Effector memory CD8-positive, alpha-beta T cell (primary cell): Measurements from ENCODE around the gene SEC61G.
A peak's percentile ranks its signal among the peaks of the same experiment; 100 is the strongest.

Source experiments
- ATAC-seq: fragments of 150-1000 bp; cut with Tn5 transposase; replicated peaks from 2 replicates; pipeline ENCODE4 v1.10.0; 2021; ENCODE audit warnings: mild to moderate bottlenecking, moderate library complexity
- DNase-seq, 3 experiments: peaks; one replicate each; pipeline ENCODE4 v3.0.0; 2021
- H3K27ac Mint-ChIP-seq, 2 donors: one replicate each; pipeline ENCODE4 v1.8.0; 2022; ENCODE audit warnings: mild to moderate bottlenecking in 2 of 2, mixed read lengths in 2 of 2, moderate library complexity in 2 of 2
- H3K27me3 Mint-ChIP-seq, 2 donors: one replicate each; pipeline ENCODE4 v1.8.0; 2022; ENCODE audit warnings: mixed read lengths in 2 of 2
- H3K36me3 Mint-ChIP-seq: one replicate; pipeline ENCODE4 v1.8.0; 2022; ENCODE audit warnings: mild to moderate bottlenecking, moderate library complexity, mixed read lengths; ENCODE audit not compliant: insufficient read depth
- H3K4me1 Mint-ChIP-seq, 2 donors: one replicate each; pipeline ENCODE4 v1.8.0; 2022; ENCODE audit warnings: low read depth in 2 of 2, mixed read lengths in 2 of 2
- H3K4me3 Mint-ChIP-seq, 2 donors: one replicate each; pipeline ENCODE4 v1.8.0; 2022; ENCODE audit warnings: mild to moderate bottlenecking in 2 of 2, mixed read lengths in 2 of 2, moderate library complexity in 2 of 2
- H3K9me3 Mint-ChIP-seq, 2 donors: one replicate each; pipeline ENCODE4 v1.8.0; 2022; ENCODE audit warnings: mixed read lengths in 2 of 2
- total RNA-seq, 9 experiments: gene quantifications; one replicate each; lab custom pipeline; 2026; lab: John Stamatoyannopoulos, UW

The SEC61G gene
- 17.9 to 94.1 (median 33.8) reads per million in 9 experiments for total RNA-seq

GRCh38 chr7:54758702-54759592 lies at the start of gene SEC61G:
SEC61G (minus strand) TSS chr7:54759211; CDS start chr7:54757588, 1,623 bp downstream.
- DNase-seq (peak; percentile 94 to 95 (median 94)), ATAC-seq (peak; percentile 97)
- Mint-ChIP-seq H3K27me3 (peaks cover 0 to 5% of the 10 kb centered on the region in 2 donors), H3K36me3 (peaks cover 18% of the 10 kb centered on the region), H3K4me3 (peak within 1 kb of the TSS; percentile 92 to 97), H3K4me1 (peaks cover 20 to 32% of the 10 kb centered on the region in 2 donors), H3K9me3 (no peaks in the 10 kb centered on the region), H3K27ac (peak within 1 kb of the TSS; percentile 91 to 96)

- DNase-seq, result no peak
- ATAC-seq, result no peak
Observed at GRCh38 chr7:54802841-54803240, 43.8 kb upstream of the SEC61G start.

GRCh38 chr7:54802114-54802513 lies 43.1 kb upstream of the SEC61G start:
- H3K36me3 Mint-ChIP-seq, result no peaks in the 10 kb centered on the region
- no peak overlapping the region for H3K27ac Mint-ChIP-seq
- H3K9me3 Mint-ChIP-seq, result no peaks in the 10 kb centered on the region
- H3K4me1 Mint-ChIP-seq, result no peaks in the 10 kb centered on the region
- no peak for DNase-seq
- H3K4me3 Mint-ChIP-seq, result no peak overlapping the region
- no peak for ATAC-seq
- peaks cover 34 to 51% of the 10 kb centered on the region in 2 donors for H3K27me3 Mint-ChIP-seq

More at GRCh38 chr7:54802841-54803240, 43.8 kb upstream of the SEC61G start:
- Mint-ChIP-seq H3K4me3 (no peak overlapping the region), H3K27me3 (peaks cover 39 to 51% of the 10 kb centered on the region in 2 donors), H3K27ac (no peak overlapping the region), H3K4me1 (no peaks in the 10 kb centered on the region), H3K36me3 (no peaks in the 10 kb centered on the region), H3K9me3 (no peaks in the 10 kb centered on the region)

GRCh38 chr7:54799792-54800191 lies 40.8 kb upstream of the SEC61G start:
- peaks cover 25 to 30% of the 10 kb centered on the region in 2 donors for H3K27me3 Mint-ChIP-seq
- ATAC-seq (no peak), DNase-seq (no peak)
- no peaks in the 10 kb centered on the region for H3K4me1 Mint-ChIP-seq
- H3K4me3 Mint-ChIP-seq, result no peak overlapping the region
- H3K9me3 Mint-ChIP-seq, result no peaks in the 10 kb centered on the region
- no peaks in the 10 kb centered on the region for H3K36me3 Mint-ChIP-seq
- H3K27ac Mint-ChIP-seq, result no peak overlapping the region

- Mint-ChIP-seq H3K27me3 (peaks cover 24 to 40% of the 10 kb centered on the region in 2 donors), H3K27ac (no peak overlapping the region), H3K4me3 (no peak overlapping the region), H3K4me1 (no peaks in the 10 kb centered on the region), H3K9me3 (no peaks in the 10 kb centered on the region), H3K36me3 (no peaks in the 10 kb centered on the region)
- DNase-seq (no peak), ATAC-seq (no peak)
Observed at GRCh38 chr7:54798530-54798929, 39.5 kb upstream of the SEC61G start.

- ATAC-seq, result no peak
- Mint-ChIP-seq H3K36me3 (no peaks in the 10 kb centered on the region), H3K27me3 (peaks cover 24 to 50% of the 10 kb centered on the region in 2 donors), H3K4me1 (no peaks in the 10 kb centered on the region), H3K27ac (no peak overlapping the region), H3K4me3 (no peak overlapping the region), H3K9me3 (no peaks in the 10 kb centered on the region)
- DNase-seq, result no peak
Observed at GRCh38 chr7:54796853-54797252, 37.8 kb upstream of the SEC61G start.

- Mint-ChIP-seq H3K27ac (no peak overlapping the region), H3K4me3 (no peak overlapping the region), H3K4me1 (peaks cover 0 to under 1% of the 10 kb centered on the region in 2 donors), H3K9me3 (no peaks in the 10 kb centered on the region), H3K27me3 (peaks cover 31 to 55% of the 10 kb centered on the region in 2 donors), H3K36me3 (no peaks in the 10 kb centered on the region)
- DNase-seq (no peak), ATAC-seq (no peak)
Observed at GRCh38 chr7:54796150-54796549, 37.1 kb upstream of the SEC61G start.

GRCh38 chr7:54792383-54792782 lies 33.4 kb upstream of the SEC61G start:
- Mint-ChIP-seq H3K9me3 (no peaks in the 10 kb centered on the region), H3K36me3 (no peaks in the 10 kb centered on the region), H3K27ac (no peak overlapping the region), H3K4me3 (no peak overlapping the region), H3K4me1 (peaks cover 0 to 2% of the 10 kb centered on the region in 2 donors), H3K27me3 (peaks cover 48 to 74% of the 10 kb centered on the region in 2 donors)
- DNase-seq, result no peak
- ATAC-seq, result no peak

- peaks cover 0 to 2% of the 10 kb centered on the region in 2 donors for H3K4me1 Mint-ChIP-seq
- no peak overlapping the region for H3K4me3 Mint-ChIP-seq
- peaks cover 57 to 88% of the 10 kb centered on the region in 2 donors for H3K27me3 Mint-ChIP-seq
- no peak overlapping the region for H3K27ac Mint-ChIP-seq
- no peaks in the 10 kb centered on the region for H3K9me3 Mint-ChIP-seq
- peak; percentile 64 for ATAC-seq
- no peak for DNase-seq
- H3K36me3 Mint-ChIP-seq, result no peaks in the 10 kb centered on the region
Observed at GRCh38 chr7:54788664-54789063, 29.7 kb upstream of the SEC61G start.

- ATAC-seq (no peak), DNase-seq (no peak)
- no peak overlapping the region for H3K27ac Mint-ChIP-seq
- no peak overlapping the region for H3K4me3 Mint-ChIP-seq
- H3K9me3 Mint-ChIP-seq, result no peaks in the 10 kb centered on the region
- no peaks in the 10 kb centered on the region for H3K4me1 Mint-ChIP-seq
- H3K27me3 Mint-ChIP-seq, result peaks cover 36 to 66% of the 10 kb centered on the region in 2 donors
- no peaks in the 10 kb centered on the region for H3K36me3 Mint-ChIP-seq
Observed at GRCh38 chr7:54785261-54785660, 26.2 kb upstream of the SEC61G start.

GRCh38 chr7:54783952-54784351 lies 24.9 kb upstream of the SEC61G start:
- Mint-ChIP-seq H3K27ac (no peak overlapping the region), H3K4me3 (no peak overlapping the region), H3K27me3 (peaks cover 39 to 63% of the 10 kb centered on the region in 2 donors), H3K36me3 (no peaks in the 10 kb centered on the region), H3K4me1 (no peaks in the 10 kb centered on the region), H3K9me3 (no peaks in the 10 kb centered on the region)
- DNase-seq (no peak), ATAC-seq (no peak)

- H3K9me3 Mint-ChIP-seq, result no peaks in the 10 kb centered on the region
- H3K4me3 Mint-ChIP-seq, result no peak overlapping the region
- no peak for ATAC-seq
- H3K36me3 Mint-ChIP-seq, result no peaks in the 10 kb centered on the region
- no peak overlapping the region for H3K27ac Mint-ChIP-seq
- no peaks in the 10 kb centered on the region for H3K4me1 Mint-ChIP-seq
- H3K27me3 Mint-ChIP-seq, result peaks cover 28 to 53% of the 10 kb centered on the region in 2 donors
- DNase-seq, result no peak
Observed at GRCh38 chr7:54782829-54783228, 23.8 kb upstream of the SEC61G start.

- H3K4me3 Mint-ChIP-seq, result no peak overlapping the region
- no peak overlapping the region for H3K27ac Mint-ChIP-seq
- no peaks in the 10 kb centered on the region for H3K9me3 Mint-ChIP-seq
- peaks cover 25 to 48% of the 10 kb centered on the region in 2 donors for H3K27me3 Mint-ChIP-seq
- no peaks in the 10 kb centered on the region for H3K36me3 Mint-ChIP-seq
- H3K4me1 Mint-ChIP-seq, result no peaks in the 10 kb centered on the region
- no peak for ATAC-seq
- DNase-seq, result no peak
Observed at GRCh38 chr7:54782314-54782713, 23.3 kb upstream of the SEC61G start.
